HCT116 (cell line): Measurements from ENCODE around the gene SPATA16. TPM values are rescaled to one million over a fixed set of nuclear protein-coding genes. Genes with fewer than 3 reads are reported as not detected.

Experiments used
- ATAC-seq: fragments of 200-7000 bp; cut with Tn5 transposase; 2 replicates; pipeline ENCODE4 v1.9.1; 2020; ENCODE audit warnings: mild to moderate bottlenecking, moderate library complexity
- BruUV-seq: library from RNA; stranded (reverse); fragments of 400-500 nt; replicated peaks from 2 replicates; lab custom pipeline; 2021; lab: Mats Ljungman, UMichigan
- CTCF ChIA-PET: fragments of 300-600 bp; sonication (Branson Sonifier 250); formaldehyde crosslinking; loops from one replicate; lab custom pipeline; 2021; ENCODE audit warnings: antibody characterized with exemption; lab: Charles Lee
- POLR2A ChIA-PET: fragments of 300-600, 350-600 bp; sonication (Branson Sonifier 250); formaldehyde crosslinking; loops from one replicate; lab custom pipeline; 2021; ENCODE audit warnings: antibody characterized with exemption; lab: Charles Lee
- RAD21 ChIA-PET, 2 experiments: fragments of 300-600 bp; sonication (Branson Sonifier 250); formaldehyde crosslinking; loops; one replicate each; lab custom pipeline; 2023; ENCODE audit warnings: low total read pairs in 2 of 2; ENCODE audit not compliant: uncharacterized antibody in 2 of 2, unreplicated experiment in 2 of 2, low non-redundant PET in 1 of 2; lab: Charles Lee
- DNase-seq: peaks from one replicate; pipeline ENCODE4 v3.0.0-alpha.2; 2010; ENCODE audit warnings: low read depth, low spot score
- H2AFZ ChIP-seq: fragments of 200-600 bp; shearing (Covaris generic), sonication (generic); 2 replicates; pipeline ENCODE4 v1.6.1; 2017; ENCODE audit warnings: low read depth, mixed run types, mixed read lengths, antibody characterized with exemption, low read length; ENCODE audit not compliant: poor library complexity, severe bottlenecking
- H3K27ac ChIP-seq: 2 replicates; pipeline ENCODE4 v1.5.1; 2012; ENCODE audit warnings: low read depth, low read length
- H3K27me3 ChIP-seq: fragments of 200-600 bp; sonication (generic); 2 replicates; pipeline ENCODE4 v1.6.1; 2016; ENCODE audit warnings: mixed run types, low read length, mixed read lengths; ENCODE audit not compliant: insufficient read depth
- H3K36me3 ChIP-seq, 2 experiments: fragments of 200-500 bp in 1 of 2; fragments of 200-600 bp in 1 of 2; sonication (Bioruptor generic) in 1 of 2; sonication (generic) in 1 of 2; 2 replicates each; pipeline versions ENCODE4 v1.5.1 to v1.6.1; 2014 to 2016; ENCODE audit warnings: low read length in 2 of 2, inconsistent platforms in 1 of 2, mixed read lengths in 1 of 2, mixed run types in 1 of 2; ENCODE audit not compliant: insufficient read depth in 2 of 2, control insufficient read depth in 1 of 2
- H3K4me1 ChIP-seq, 2 experiments: fragments of 200-600 bp in 1 of 2; sonication (generic) in 1 of 2; 2 replicates each; pipeline versions ENCODE4 v1.5.1 to v1.6.1; 2012 to 2017; ENCODE audit warnings: low read length in 2 of 2, inconsistent platforms in 1 of 2, mild to moderate bottlenecking in 1 of 2, mixed read lengths in 1 of 2, mixed run types in 1 of 2, moderate library complexity in 1 of 2; ENCODE audit not compliant: insufficient read depth in 2 of 2, control insufficient read depth in 1 of 2
- H3K4me2 ChIP-seq: fragments of 200-600 bp; sonication (generic); 2 replicates; pipeline ENCODE4 v1.6.1; 2017; ENCODE audit warnings: mixed run types, low read length, mixed read lengths
- H3K4me3 ChIP-seq, 2 experiments: fragments of 200-600 bp in 1 of 2; sonication (generic) in 1 of 2; replicated peaks in 1 of 2; 2 replicates each; pipeline ENCODE4 v1.5.1; 2011 to 2016; ENCODE audit warnings: low read length in 2 of 2, control low read depth in 1 of 2, low read depth in 1 of 2, mild to moderate bottlenecking in 1 of 2, mixed read lengths in 1 of 2, mixed run types in 1 of 2
- H3K79me2 ChIP-seq: fragments of 200-600 bp; sonication (generic); 2 replicates; pipeline ENCODE4 v1.6.1; 2017; ENCODE audit warnings: mild to moderate bottlenecking, mixed run types, low read length, moderate library complexity, mixed read lengths; ENCODE audit not compliant: insufficient read depth
- H3K9ac ChIP-seq: fragments of 200-600 bp; sonication (generic); 2 replicates; pipeline ENCODE4 v1.6.1; 2016; ENCODE audit warnings: low read length, mixed read lengths
- H3K9me2 ChIP-seq: fragments of 200-600 bp; sonication (generic), shearing (Covaris generic); 2 replicates; pipeline ENCODE4 v1.6.1; 2017; ENCODE audit warnings: mixed run types, mild to moderate bottlenecking, moderate library complexity; ENCODE audit not compliant: insufficient read depth
- H3K9me3 ChIP-seq, 2 experiments: fragments of 200-500 bp in 1 of 2; fragments of 200-600 bp in 1 of 2; sonication (Bioruptor generic) in 1 of 2; sonication (generic) in 1 of 2; 2 replicates each; pipeline ENCODE4 v1.6.1; 2014 to 2017; ENCODE audit warnings: low read length in 2 of 2, mixed read lengths in 2 of 2, inconsistent platforms in 1 of 2, low read depth in 1 of 2, mild to moderate bottlenecking in 1 of 2, mixed run types in 1 of 2, moderate library complexity in 1 of 2; ENCODE audit not compliant: control insufficient read depth in 1 of 2, insufficient read depth in 1 of 2
- H4K20me1 ChIP-seq: fragments of 200-600 bp; sonication (generic), shearing (Covaris generic); 2 replicates; pipeline ENCODE4 v1.6.1; 2017; ENCODE audit warnings: mixed run types, mild to moderate bottlenecking, moderate library complexity; ENCODE audit not compliant: insufficient read depth
- CEBPB ChIP-seq: IDR thresholded peaks from 2 replicates; pipeline ENCODE4 v1.6.1; 2012; ENCODE audit warnings: low read depth
- EGR1 ChIP-seq: IDR thresholded peaks from 2 replicates; pipeline ENCODE4 v1.6.1; 2012; ENCODE audit warnings: low read depth
- FOSL1 ChIP-seq: IDR thresholded peaks from 2 replicates; pipeline ENCODE4 v1.6.1; 2012; ENCODE audit warnings: low read depth
- JUND ChIP-seq: IDR thresholded peaks from 2 replicates; pipeline ENCODE4 v1.6.1; 2012
- POLR2A ChIP-seq: IDR thresholded peaks from 2 replicates; pipeline ENCODE4 v1.7.0; 2011; ENCODE audit warnings: borderline replicate concordance; ENCODE audit not compliant: insufficient read depth, insufficient read length; ENCODE audit errors: extremely low read depth
- POLR2AphosphoS5 ChIP-seq: IDR thresholded peaks from 2 replicates; pipeline ENCODE4 v1.6.1; 2011; ENCODE audit warnings: mild to moderate bottlenecking, low read depth, low read length, moderate library complexity
- RAD21 ChIP-seq: IDR thresholded peaks from 2 replicates; pipeline ENCODE4 v1.6.1; 2012; ENCODE audit warnings: low read depth, mild to moderate bottlenecking
- REST ChIP-seq: IDR thresholded peaks from 2 replicates; pipeline ENCODE4 v1.6.1; 2012; ENCODE audit warnings: low read depth
- SIN3A ChIP-seq: IDR thresholded peaks from 2 replicates; pipeline ENCODE4 v1.6.1; 2012; ENCODE audit warnings: low read depth
- SP1 ChIP-seq: IDR thresholded peaks from 2 replicates; pipeline ENCODE4 v1.6.1; 2012; ENCODE audit warnings: low read depth
- SRF ChIP-seq: IDR thresholded peaks from 2 replicates; pipeline ENCODE4 v1.6.1; 2012; ENCODE audit warnings: low read depth
- TCF7L2 ChIP-seq: IDR thresholded peaks from 2 replicates; pipeline ENCODE4 v1.7.0; 2011; ENCODE audit warnings: borderline replicate concordance, inconsistent platforms; ENCODE audit not compliant: insufficient read depth, insufficient read length; ENCODE audit errors: extremely low read depth
- YY1 ChIP-seq: IDR thresholded peaks from 2 replicates; pipeline ENCODE4 v1.6.1; 2011; ENCODE audit warnings: low read length, low read depth, moderate library complexity, mild to moderate bottlenecking; ENCODE audit not compliant: insufficient replicate concordance; ENCODE audit errors: extremely low read depth
- ZBTB33 ChIP-seq: IDR thresholded peaks from 2 replicates; pipeline ENCODE4 v1.6.1; 2011; ENCODE audit warnings: mild to moderate bottlenecking, low read length, moderate library complexity; ENCODE audit not compliant: insufficient replicate concordance; ENCODE audit errors: extremely low read depth
- ZNF274 ChIP-seq: fragments of 200-500 bp; sonication (Bioruptor generic); IDR thresholded peaks from 2 replicates; pipeline ENCODE4 v1.6.1; 2014; ENCODE audit warnings: mild to moderate bottlenecking, low read depth, low read length, inconsistent platforms
- intact Hi-C: fragments of 100-400 bp; cut with micrococcal nuclease; formaldehyde crosslinking; loops from 2 replicates; pipeline ENCODE4 v1.10.0; 2022
- total RNA-seq: library from RNA; stranded (reverse); gene quantifications from one replicate; pipeline ENCODE4 v1.2.1, GENCODE V29; 2021; ENCODE audit not compliant: unreplicated experiment
- TF ChIP-seq, protein P1 (sequence below): IDR thresholded peaks from 2 replicates; pipeline ENCODE4 v1.6.1; 2012

The SPATA16 gene
- total RNA-seq, 1 experiment from 2014 or later, result not detected

DNA sequence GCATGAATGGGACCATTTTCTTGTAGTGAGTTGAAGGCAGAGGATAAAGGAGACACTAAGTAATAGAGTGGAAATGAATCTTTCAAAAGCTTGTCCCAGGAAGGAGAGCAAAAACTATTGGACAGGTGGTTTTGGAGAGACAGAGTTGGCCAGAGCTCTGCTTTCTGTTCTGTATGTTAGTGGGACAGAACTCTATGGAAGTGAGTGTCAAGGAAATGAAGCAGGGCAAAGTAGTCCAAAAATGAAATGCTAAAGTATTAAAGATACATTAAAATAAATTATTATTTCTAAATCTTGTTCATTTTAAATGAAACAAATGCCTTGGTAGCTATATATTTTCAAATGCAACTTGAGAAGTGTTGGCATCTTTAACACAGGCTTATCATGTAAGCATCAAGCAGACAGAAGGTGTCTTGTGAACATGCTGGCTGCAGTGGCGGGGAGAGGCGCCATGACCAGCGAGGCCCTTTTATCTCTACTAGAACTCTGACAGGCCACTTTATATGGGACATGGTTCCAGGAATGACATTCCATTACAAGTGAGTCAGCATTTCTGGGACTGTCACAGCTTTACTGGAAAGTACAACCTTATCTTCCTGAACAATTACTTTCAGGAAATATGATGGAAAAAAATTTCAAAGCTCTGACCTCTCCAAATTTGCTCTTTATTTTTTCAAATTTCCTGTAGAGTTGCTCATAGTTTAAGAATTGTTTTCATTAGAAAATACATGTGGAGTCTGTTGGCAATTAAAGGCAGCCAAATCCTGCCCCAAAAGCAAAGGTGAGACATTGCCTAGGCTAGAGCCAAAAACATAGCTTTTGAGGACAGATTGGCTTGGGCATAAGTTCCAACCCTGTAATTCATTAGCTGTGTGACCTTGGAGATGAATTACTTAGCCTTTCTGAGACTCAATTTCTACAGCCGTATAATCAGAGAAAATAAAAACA is 284.0 kb downstream of the SPATA16 start (continued):
- TF ChIP-seq REST (no peak), CEBPB (no peak), POLR2A (no peak)

GRCh38 chr3:172855037-172855436 is 286.0 kb downstream of the SPATA16 start:
- H3K4me1 ChIP-seq, result peaks cover 3 to 9% of the 10 kb centered on the region in 2 experiments; a peak in 3 of 4 replicates
- H3K9ac ChIP-seq, result no peak overlapping the region
- ChIA-PET RAD21 (no interaction called here), POLR2A (no interaction called here), CTCF (no interaction called here)
- DNase-seq (no peak), ATAC-seq (no peak)
- no TSS peak for BruUV-seq
- no peaks in the 10 kb centered on the region for H4K20me1 ChIP-seq
- H2AFZ ChIP-seq, result no peak overlapping the region
- H3K79me2 ChIP-seq, result no peaks in the 10 kb centered on the region
- H3K27me3 ChIP-seq, result no peaks in the 10 kb centered on the region
- H3K36me3 ChIP-seq, result no peaks in the 10 kb centered on the region
- no peak overlapping the region for H3K4me2 ChIP-seq
- no peak overlapping the region for H3K27ac ChIP-seq
- TF ChIP-seq ZNF274 (no peak), YY1 (no peak), SRF (no peak), POLR2A (no peak), JUND (no peak), SP1 (no peak), FOSL1 (no peak), ZBTB33 (no peak), EGR1 (no peak), TCF7L2 (no peak), SIN3A (no peak), RAD21 (no peak), POLR2AphosphoS5 (no peak)
- TF ChIP-seq, protein P1, sequence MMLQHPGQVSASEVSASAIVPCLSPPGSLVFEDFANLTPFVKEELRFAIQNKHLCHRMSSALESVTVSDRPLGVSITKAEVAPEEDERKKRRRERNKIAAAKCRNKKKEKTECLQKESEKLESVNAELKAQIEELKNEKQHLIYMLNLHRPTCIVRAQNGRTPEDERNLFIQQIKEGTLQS, result no peak
- TF ChIP-seq, all 23 proteins: peak for 0
- no peaks in the 10 kb centered on the region for H3K9me3 ChIP-seq
- H3K4me3 ChIP-seq, result no peak overlapping the region
- intact Hi-C loops, result no loop called here
- H3K9me2 ChIP-seq, result no peaks in the 10 kb centered on the region
